CD1c-positive myeloid dendritic cell (primary cell): ENCODE results near the gene CYTIP.
"Not testable (repeated sequence)": the region's sequence is repeated elsewhere in the genome, so short reads cannot be mapped to it uniquely, and the experiment has no call there.

ENCODE experiments used
- DNase-seq: peaks from one replicate; pipeline ENCODE4 v3.0.0-alpha.2; 2016; ENCODE audit errors: extremely low spot score

CYTIP gene

GRCh38 chr2:157368508-157368907 lies 75.4 kb downstream of the CYTIP start:
- not testable (repeated sequence) for DNase-seq

DNA sequence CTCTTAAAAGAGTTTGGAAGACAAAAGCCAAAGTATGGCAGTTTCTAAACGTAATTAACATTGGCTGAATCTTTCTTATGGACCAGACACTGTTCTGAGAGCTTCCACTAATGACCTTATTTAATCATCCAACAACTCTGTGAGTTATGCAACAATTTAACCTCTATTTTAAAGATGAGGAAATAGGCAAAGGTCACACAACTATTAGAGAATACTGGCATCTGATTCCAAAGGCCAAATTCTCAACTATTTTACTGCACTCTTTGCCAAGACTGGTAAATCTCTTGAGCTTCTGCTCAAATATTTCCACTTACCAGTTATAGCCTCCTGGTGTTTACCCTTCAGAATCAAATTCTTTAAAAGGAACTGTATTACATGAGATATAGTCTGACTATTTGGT lies 76.2 kb downstream of the CYTIP start:
- no peak for DNase-seq
